B cell (primary cell): ENCODE measurements around the gene AGAP1. TPM values are rescaled to one million over a fixed set of nuclear protein-coding genes. Genes with fewer than 3 reads are reported as not detected.

Experiments
- ATAC-seq: fragments of 200-7000 bp; cut with Tn5 transposase; one replicate; pipeline ENCODE4 v1.10.0; 2021; ENCODE audit warnings: low read depth, mild to moderate bottlenecking, moderate number of reproducible peaks, moderate library complexity
- CTCF ChIA-PET: fragments of 350-600 bp; sonication (Branson Sonifier 250); formaldehyde crosslinking; loops from one replicate; lab custom pipeline; 2021; ENCODE audit warnings: antibody characterized with exemption, inconsistent platforms; lab: Charles Lee
- POLR2A ChIA-PET: fragments of 350-600 bp; sonication (Branson Sonifier 250); formaldehyde crosslinking; loops from one replicate; lab custom pipeline; 2021; ENCODE audit warnings: antibody characterized with exemption; lab: Charles Lee
- DNase-seq: peaks from one replicate; pipeline ENCODE4 v3.0.0; 2013
- H2AFZ ChIP-seq: 2 replicates; pipeline ENCODE4 v1.6.1; 2012; ENCODE audit warnings: mild to moderate bottlenecking, low read depth, low read length; ENCODE audit not compliant: insufficient read depth, poor library complexity, severe bottlenecking
- H3K27ac ChIP-seq, 2 donors: 1 replicate in 1 of 2; 2 replicates in 1 of 2; pipeline ENCODE4 v1.5.1; 2012 to 2013; ENCODE audit warnings: low read length in 2 of 2, mild to moderate bottlenecking in 2 of 2, moderate library complexity in 1 of 2
- H3K27me3 ChIP-seq, 4 experiments: fragments of 200-600 bp in 1 of 4; sonication (generic) in 1 of 4; replicated peaks in 1 of 4; 1 replicate in 2 of 4; 2 replicates in 2 of 4; pipeline versions ENCODE4 v1.6.1 to v1.7.0; 2013 to 2016; ENCODE audit warnings: low read length in 3 of 4, mild to moderate bottlenecking in 2 of 4, mixed read lengths in 1 of 4, moderate library complexity in 1 of 4; ENCODE audit not compliant: insufficient read depth in 4 of 4, control insufficient read depth in 3 of 4; ENCODE audit errors: control extremely low read depth in 1 of 4
- H3K36me3 ChIP-seq, 2 experiments: replicated peaks in 1 of 2; 1 replicate in 1 of 2; 2 replicates in 1 of 2; pipeline versions ENCODE4 v1.6.1 to v1.7.1; 2013; ENCODE audit warnings: low read length in 1 of 2; ENCODE audit not compliant: insufficient read depth in 2 of 2, control insufficient read depth in 1 of 2; ENCODE audit errors: control extremely low read depth in 1 of 2, extremely low read depth in 1 of 2
- H3K4me1 ChIP-seq, 2 donors: fragments of 200-600 bp in 1 of 2; sonication (generic) in 1 of 2; 1 replicate in 1 of 2; 2 replicates in 1 of 2; pipeline versions ENCODE4 v1.5.1 to v1.6.1; 2013 to 2017; ENCODE audit warnings: low read length in 2 of 2; ENCODE audit not compliant: control insufficient read depth in 2 of 2, insufficient read depth in 2 of 2
- H3K4me2 ChIP-seq: replicated peaks from 2 replicates; pipeline ENCODE3; 2012; ENCODE audit warnings: mild to moderate bottlenecking, low read depth, low read length; ENCODE audit not compliant: poor library complexity, severe bottlenecking
- H3K4me3 ChIP-seq, 5 experiments: fragments of 200-600 bp in 1 of 5; sonication (generic) in 1 of 5; 1 replicate in 3 of 5; 2 replicates in 2 of 5; pipeline versions ENCODE4 v1.5.1 to v1.7.0; 2011 to 2016; ENCODE audit warnings: low read length in 4 of 5, mild to moderate bottlenecking in 4 of 5, low read depth in 2 of 5, control low read depth in 1 of 5, moderate library complexity in 1 of 5; ENCODE audit not compliant: insufficient read depth in 1 of 5; ENCODE audit errors: control extremely low read depth in 1 of 5, extremely low read depth in 1 of 5
- H3K79me2 ChIP-seq: fragments of 200-600 bp; sonication (generic); one replicate; pipeline ENCODE4 v1.6.0; 2016; ENCODE audit warnings: low read length; ENCODE audit not compliant: control insufficient read depth, insufficient read depth
- H3K9ac ChIP-seq: fragments of 200-600 bp; sonication (generic); 2 replicates; pipeline ENCODE4 v1.6.1; 2017; ENCODE audit warnings: mild to moderate bottlenecking, low read length, moderate library complexity
- H3K9me3 ChIP-seq, 3 donors: one replicate each; pipeline versions ENCODE4 v1.6.1 to v1.7.1; 2013; ENCODE audit warnings: low read length in 2 of 3; ENCODE audit not compliant: control insufficient read depth in 2 of 3, insufficient read depth in 1 of 3; ENCODE audit errors: control extremely low read depth in 1 of 3
- H4K20me1 ChIP-seq: 2 replicates; pipeline ENCODE4 v1.6.0; 2012; ENCODE audit warnings: mild to moderate bottlenecking, low read length; ENCODE audit not compliant: insufficient read depth, control insufficient read depth, poor library complexity, severe bottlenecking
- H3K27ac Mint-ChIP-seq: one replicate; pipeline ENCODE4 v1.8.0; 2021; ENCODE audit warnings: mixed read lengths
- H3K27me3 Mint-ChIP-seq: one replicate; pipeline ENCODE4 v1.8.0; 2021; ENCODE audit warnings: mixed read lengths
- H3K4me1 Mint-ChIP-seq: one replicate; pipeline ENCODE4 v1.8.0; 2021; ENCODE audit warnings: mixed read lengths
- H3K4me3 Mint-ChIP-seq: one replicate; pipeline ENCODE4 v1.8.0; 2021; ENCODE audit warnings: mixed read lengths
- H3K9me3 Mint-ChIP-seq: one replicate; pipeline ENCODE4 v1.8.0; 2022; ENCODE audit warnings: mixed read lengths; ENCODE audit not compliant: insufficient read depth
- CTCF ChIP-seq: fragments of 200-600 bp; IDR thresholded peaks from one replicate; pipeline ENCODE4 v1.8.0; 2022; ENCODE audit warnings: antibody characterized with exemption, mild to moderate bottlenecking
- EZH2 ChIP-seq: IDR thresholded peaks from 2 replicates; pipeline ENCODE4 v1.6.1; 2012; ENCODE audit warnings: borderline replicate concordance, low read depth, mild to moderate bottlenecking, moderate library complexity, low read length; ENCODE audit not compliant: insufficient read depth, poor library complexity, severe bottlenecking
- WGBS: methylation state at CpG from one replicate; pipeline ENCODE4 v1.1.5; 2013; ENCODE audit warnings: missing lambda C conversion rate; ENCODE audit not compliant: insufficient coverage; 5-methylcytosine and 5-hydroxymethylcytosine counted together
- intact Hi-C: fragments of 100-400 bp; cut with micrococcal nuclease; formaldehyde crosslinking; loops from one replicate; pipeline ENCODE4 v1.10.0; 2022
- polyA plus RNA-seq: library from polyadenylated mRNA; depleted of rRNA; stranded (reverse); fragments of >200 nt; gene quantifications from 2 replicates; pipeline ENCODE4 v1.2.3, GENCODE V29; 2012
- total RNA-seq, 2 donors: library from RNA; stranded (reverse); fragments of 120-200 nt in 1 of 2; gene quantifications; 1 replicate in 1 of 2; 2 replicates in 1 of 2; pipeline versions ENCODE4 v1.2.3 to v1.2.4, GENCODE V29; 2013 to 2022

The AGAP1 gene
- total and polyA plus RNA-seq, 2 donors (not counting 1 experiment from before 2014, with no cell fraction given) = 0.01 TPM; not detected in 1

DNA sequence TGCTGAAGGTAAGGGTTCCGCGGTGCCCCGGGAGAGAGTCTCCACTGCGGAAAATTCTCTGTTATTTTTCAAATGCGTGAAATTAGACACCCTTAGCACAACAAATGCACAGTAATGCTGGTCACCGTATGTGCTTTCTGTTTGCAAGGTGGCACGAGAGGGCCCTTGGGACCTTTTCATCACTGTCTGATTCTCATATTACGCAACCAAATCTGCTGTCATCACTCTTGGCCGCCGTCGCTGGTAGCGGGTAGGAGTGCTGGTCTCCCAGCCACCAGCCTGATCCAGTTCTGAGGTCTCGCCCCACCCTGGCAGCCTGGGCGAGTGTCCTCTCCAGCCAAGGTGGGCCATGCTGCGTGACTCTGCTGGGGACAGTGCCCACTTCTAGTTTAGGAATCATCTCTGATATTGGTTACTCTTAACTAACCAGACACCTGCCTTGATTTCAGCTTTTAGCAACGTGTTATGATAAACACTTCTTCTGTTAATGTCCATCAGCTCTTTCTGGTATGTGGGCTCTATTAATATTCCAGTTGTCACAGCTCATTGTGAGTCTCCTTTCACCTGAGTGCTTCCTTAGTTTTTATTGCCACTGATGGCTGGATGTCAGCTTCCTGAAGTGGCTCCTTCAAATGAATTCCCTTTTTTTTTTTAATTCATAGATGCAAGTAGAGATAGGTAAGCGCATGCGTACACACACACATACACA, 474.9 kb downstream of the AGAP1 start:
- Histone ChIP-seq H3K27ac (no peak overlapping the region), H4K20me1 (no peaks in the 10 kb centered on the region), H3K4me3 (no peak overlapping the region), H3K79me2 (no peaks in the 10 kb centered on the region), H3K36me3 (no peaks in the 10 kb centered on the region), H3K4me2 (no peak overlapping the region), H3K27me3 (no peaks in the 10 kb centered on the region), H3K4me1 (no peaks in the 10 kb centered on the region), H3K9me3 (peaks cover 0 to 10% (median 0%) of the 10 kb centered on the region in 3 donors), H3K9ac (no peak overlapping the region), H2AFZ (no peak overlapping the region)
- TF ChIP-seq EZH2 = no peak
- no peak overlapping the region for H3K4me3 Mint-ChIP-seq
- H3K27me3 Mint-ChIP-seq = peaks cover 3% of the 10 kb centered on the region
- DNase-seq = no peak
- H3K27ac Mint-ChIP-seq = no peak overlapping the region
- no peaks in the 10 kb centered on the region for H3K4me1 Mint-ChIP-seq
- POLR2A ChIA-PET = no interaction called here
- intact Hi-C loops = no loop called here
- CTCF ChIA-PET = no interaction called here
- no peak for ATAC-seq
- peaks cover 2% of the 10 kb centered on the region for H3K9me3 Mint-ChIP-seq
- 93% methylated on average over 16 of the region's 18 CpGs for WGBS

DNA sequence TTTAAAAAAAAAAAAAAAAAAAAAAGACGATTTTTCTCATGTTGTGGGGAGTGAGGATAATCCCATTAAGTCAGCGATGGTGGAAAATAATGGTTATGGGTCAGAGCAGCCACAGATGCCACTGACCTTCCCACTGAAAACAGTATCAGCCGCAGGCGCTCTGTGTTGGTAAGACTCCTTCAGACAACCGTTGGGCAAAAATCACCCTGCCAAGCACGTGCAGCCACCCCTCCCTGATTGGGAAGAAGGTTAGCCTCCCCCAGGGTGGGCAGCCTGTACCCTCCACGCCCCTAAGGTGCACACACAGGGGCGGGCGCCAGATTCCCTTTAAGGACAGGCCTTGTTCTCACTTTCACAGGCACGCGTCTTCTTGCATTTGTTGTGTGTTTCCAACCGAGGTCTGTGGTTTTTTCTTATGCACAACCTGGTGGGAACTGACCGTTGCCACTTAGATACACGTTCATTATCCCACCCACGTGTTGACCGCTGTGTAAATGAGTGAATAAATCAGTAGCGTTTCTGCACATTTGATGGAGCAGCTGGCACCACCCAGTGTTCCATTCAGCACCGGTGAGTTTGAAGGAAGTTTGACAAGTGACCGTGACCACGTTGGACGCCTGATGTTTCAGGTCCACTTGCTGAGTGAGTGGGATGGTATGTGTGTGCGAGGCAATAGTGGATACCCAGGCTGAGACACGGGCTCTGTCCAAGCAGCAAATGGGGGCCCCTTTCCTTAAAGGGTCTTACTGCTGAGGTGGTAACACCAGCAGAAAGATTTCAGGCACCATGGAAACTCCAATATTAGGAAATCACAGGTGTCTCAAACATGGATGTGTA, 476.6 kb downstream of the AGAP1 start:
- peaks cover 2% of the 10 kb centered on the region for H3K9me3 Mint-ChIP-seq

More for the DNA sequence above, 476.6 kb downstream of the AGAP1 start:
- no peak overlapping the region for H3K4me3 Mint-ChIP-seq
- ATAC-seq = no peak
- Histone ChIP-seq H3K27me3 (no peaks in the 10 kb centered on the region), H3K9me3 (peaks cover 0 to 10% (median 0%) of the 10 kb centered on the region in 3 donors), H3K4me3 (no peak overlapping the region), H4K20me1 (no peaks in the 10 kb centered on the region), H3K4me1 (no peaks in the 10 kb centered on the region), H3K27ac (no peak overlapping the region), H3K4me2 (no peak overlapping the region), H2AFZ (no peak overlapping the region), H3K9ac (no peak overlapping the region), H3K36me3 (no peaks in the 10 kb centered on the region), H3K79me2 (no peaks in the 10 kb centered on the region)
- H3K27me3 Mint-ChIP-seq = peaks cover 3% of the 10 kb centered on the region
- POLR2A ChIA-PET = no interaction called here
- no peaks in the 10 kb centered on the region for H3K4me1 Mint-ChIP-seq
- 93% methylated on average over 21 of the region's 23 CpGs for WGBS
- DNase-seq = no peak
- H3K27ac Mint-ChIP-seq = no peak overlapping the region
- intact Hi-C loops = no loop called here
- CTCF ChIA-PET = no interaction called here
- TF ChIP-seq EZH2 (no peak), CTCF (no peak)
